Posterior vena cava (tissue), 2 donors: ENCODE results near the gene PLEKHM1. TPM values are rescaled to one million over a fixed set of nuclear protein-coding genes. Genes with fewer than 3 reads are reported as not detected.

Experiments used
- DNase-seq: peaks from one replicate; pipeline ENCODE4 v3.0.0-alpha.2; 2020; ENCODE audit warnings: low spot score
- intact Hi-C, 2 donors: fragments of 100-400 bp; cut with DNase I; formaldehyde crosslinking; loops; one replicate each; pipeline versions ENCODE4 v1.14.1 to v1.14.2; 2022 to 2023
- total RNA-seq, 2 donors: library from RNA; stranded (reverse); fragmentation: NEBNext Ultra II Directional; extraction: Animal tissue kit (Norgen Biotek cat#: 25700); gene quantifications; one replicate each; pipeline ENCODE4 v1.2.1, GENCODE V29; 2021
- donor health status: DM: yes; HTN: yes; CAD: no.
- donor health status: DM: yes; HTN: yes; CAD: no.

The PLEKHM1 gene
- total RNA-seq, 2 donors from 2014 or later = 43.2 to 45.3 TPM

- intact Hi-C loops = no loop called here
- no peak for DNase-seq
Observed at GRCh38 chr17:45430738-45431530, 59.6 kb downstream of the PLEKHM1 start.

GRCh38 chr17:45430006-45430737 lies 60.3 kb downstream of the PLEKHM1 start:
- DNase-seq = no peak
- intact Hi-C loops = no loop called here

GRCh38 chr17:45429339-45430005 lies 61.0 kb downstream of the PLEKHM1 start:
- intact Hi-C loops = no loop called here
- no peak for DNase-seq

- intact Hi-C loops = no loop called here
- DNase-seq = no peak
Observed at GRCh38 chr17:45428931-45429338, 61.6 kb downstream of the PLEKHM1 start.

GRCh38 chr17:45428050-45428617 lies 62.4 kb downstream of the PLEKHM1 start:
- intact Hi-C loops = no loop called here
- peak; percentile 91 for DNase-seq

GRCh38 chr17:45427181-45427835 lies 63.2 kb downstream of the PLEKHM1 start:
- intact Hi-C loops = no loop called here
- DNase-seq = no peak

GRCh38 chr17:45426561-45426960 lies 64.0 kb downstream of the PLEKHM1 start:
- intact Hi-C loops = no loop called here
- DNase-seq = no peak

GRCh38 chr17:45425984-45426413 lies 64.5 kb downstream of the PLEKHM1 start:
- no peak for DNase-seq
- intact Hi-C loops = no loop called here

GRCh38 chr17:45425125-45425983 lies 65.2 kb downstream of the PLEKHM1 start:
- intact Hi-C loops = no loop called here
- DNase-seq = no peak

- intact Hi-C loops = no loop called here
Observed at GRCh38 chr17:45424769-45425124, 65.8 kb downstream of the PLEKHM1 start.

GRCh38 chr17:45423975-45424335 lies 66.6 kb downstream of the PLEKHM1 start:
- intact Hi-C loops = no loop called here
- no peak for DNase-seq

More at GRCh38 chr17:45424769-45425124, 65.8 kb downstream of the PLEKHM1 start:
- no peak for DNase-seq

- DNase-seq = no peak
- intact Hi-C loops = no loop called here
Observed at GRCh38 chr17:45423304-45423974, 67.1 kb downstream of the PLEKHM1 start.

GRCh38 chr17:45414990-45415881 lies 75.3 kb downstream of the PLEKHM1 start:
- intact Hi-C loops = no loop called here
- DNase-seq = no peak

GRCh38 chr17:45413498-45413923 lies 77.0 kb downstream of the PLEKHM1 start:
- no peak for DNase-seq
- intact Hi-C loops = no loop called here

- DNase-seq = no peak
- intact Hi-C loops = no loop called here
Observed at GRCh38 chr17:45411348-45412105, 79.0 kb downstream of the PLEKHM1 start.
